HG03520 (cell line): ENCODE measurements around the gene MOGAT1.

Source experiments
- ATAC-seq: cut with Tn5 transposase; IDR thresholded peaks from one replicate; pipeline ENCODE4 v1.9.1; 2021; ENCODE audit warnings: mild to moderate bottlenecking, moderate library complexity; ENCODE audit not compliant: unreplicated experiment

The MOGAT1 gene, protein sequence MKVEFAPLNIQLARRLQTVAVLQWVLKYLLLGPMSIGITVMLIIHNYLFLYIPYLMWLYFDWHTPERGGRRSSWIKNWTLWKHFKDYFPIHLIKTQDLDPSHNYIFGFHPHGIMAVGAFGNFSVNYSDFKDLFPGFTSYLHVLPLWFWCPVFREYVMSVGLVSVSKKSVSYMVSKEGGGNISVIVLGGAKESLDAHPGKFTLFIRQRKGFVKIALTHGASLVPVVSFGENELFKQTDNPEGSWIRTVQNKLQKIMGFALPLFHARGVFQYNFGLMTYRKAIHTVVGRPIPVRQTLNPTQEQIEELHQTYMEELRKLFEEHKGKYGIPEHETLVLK

DNA sequence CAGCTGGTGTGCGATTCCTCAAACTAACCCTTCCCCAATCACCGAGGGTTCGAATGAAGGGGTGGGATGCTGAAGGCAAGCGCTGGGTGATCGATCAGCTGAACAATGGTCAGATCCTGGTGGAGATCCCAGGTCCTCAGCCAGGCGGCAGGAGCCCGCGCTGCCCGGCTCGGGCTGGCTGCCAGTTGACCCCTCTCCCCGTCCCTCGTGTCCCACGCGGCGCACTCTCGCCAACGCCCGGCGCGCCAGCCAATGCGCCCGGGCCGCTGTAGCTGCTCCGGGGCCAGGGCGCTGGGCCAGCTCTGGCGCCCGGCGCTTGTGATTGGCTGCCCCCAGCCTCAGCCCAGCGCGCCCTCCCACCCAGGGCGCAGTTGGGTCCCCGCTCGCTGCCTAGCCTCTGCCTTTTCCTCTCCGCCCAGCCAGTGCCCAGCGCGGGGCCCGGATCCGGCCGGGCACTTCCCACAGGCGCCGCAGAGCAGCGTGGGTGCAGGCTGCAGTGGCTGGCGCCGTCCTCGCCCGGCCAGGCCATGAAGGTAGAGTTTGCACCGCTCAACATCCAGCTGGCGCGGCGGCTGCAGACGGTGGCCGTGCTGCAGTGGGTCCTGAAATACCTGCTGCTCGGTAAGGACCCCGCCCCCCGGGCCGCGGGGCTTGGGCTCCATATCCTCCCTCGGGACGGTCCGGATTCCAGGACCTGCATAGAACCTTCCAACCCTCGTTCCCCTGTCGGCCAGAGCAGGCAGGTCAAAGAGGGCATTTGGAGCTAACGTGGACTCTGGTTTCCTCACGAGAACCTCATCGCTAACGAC is at the start of gene MOGAT1:
TSS of gene MOGAT1 (plus strand) at position 400 of the 809 bp plus-strand sequence. CDS start at position 528, 128 bp downstream.
- no peak for ATAC-seq

DNA sequence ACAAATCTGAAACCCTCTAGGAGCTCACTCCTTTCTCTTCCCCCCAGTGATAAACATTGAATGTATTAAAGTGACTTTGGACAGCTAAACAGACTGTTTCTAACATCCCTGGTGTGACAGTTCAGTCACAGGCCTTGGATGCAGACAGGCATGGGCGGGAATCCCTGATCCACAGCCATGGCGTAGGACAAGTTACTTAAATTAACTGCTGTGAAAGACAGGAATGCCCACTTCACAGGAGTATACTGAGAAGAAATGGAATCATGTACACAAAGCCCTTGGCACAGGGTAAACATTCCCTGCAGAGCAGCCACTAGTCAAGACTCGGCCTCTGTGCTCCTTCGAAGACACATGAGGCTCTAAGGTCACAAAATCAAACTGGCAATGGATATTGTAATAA is 49.6 kb upstream of the MOGAT1 start:
- no peak for ATAC-seq

DNA sequence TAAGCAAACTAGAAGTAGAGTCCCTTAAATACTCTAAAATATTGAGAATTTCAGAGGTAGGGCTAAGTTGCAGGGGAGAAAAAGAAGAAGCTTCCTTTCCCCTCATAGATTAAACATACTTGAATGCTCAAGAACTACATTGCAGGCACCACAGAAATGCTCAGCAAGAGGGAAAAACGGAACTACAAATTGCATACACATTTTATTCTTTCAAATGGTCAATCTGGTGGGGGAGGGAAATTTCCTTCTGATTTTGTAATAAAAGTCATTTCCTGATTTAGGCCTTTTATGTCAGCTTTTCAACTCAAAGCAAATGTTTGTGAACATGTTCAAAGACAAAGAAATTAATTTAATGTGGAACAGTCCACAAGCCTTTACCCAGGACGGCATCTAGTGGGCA is 48.5 kb upstream of the MOGAT1 start:
- ATAC-seq = no peak

DNA sequence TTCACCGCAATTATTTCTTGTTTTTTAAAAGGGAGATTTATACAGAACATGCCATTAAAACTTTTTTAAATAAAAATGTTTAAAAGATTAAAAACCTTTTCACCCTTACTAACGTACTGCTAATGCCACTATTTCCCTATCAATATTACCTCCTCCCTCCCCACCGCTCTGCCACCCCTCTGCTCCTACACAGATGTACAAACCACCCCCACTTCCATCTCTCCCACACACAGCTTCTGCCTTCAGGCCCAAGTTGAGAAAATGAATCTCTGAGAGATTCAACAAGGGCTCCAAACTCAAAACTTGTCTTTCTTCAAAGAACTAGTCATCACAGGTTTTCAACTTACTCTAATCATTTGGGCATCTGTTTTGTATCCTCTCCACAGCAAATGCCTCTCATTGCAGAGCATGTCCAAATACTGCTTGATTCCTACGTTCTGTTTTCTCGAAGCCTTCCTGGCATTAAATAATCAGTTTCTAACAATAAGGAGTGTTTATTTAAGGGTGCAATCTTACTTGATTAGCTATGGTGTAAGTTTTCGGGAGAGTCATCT is 47.6 kb upstream of the MOGAT1 start:
- no peak for ATAC-seq

DNA sequence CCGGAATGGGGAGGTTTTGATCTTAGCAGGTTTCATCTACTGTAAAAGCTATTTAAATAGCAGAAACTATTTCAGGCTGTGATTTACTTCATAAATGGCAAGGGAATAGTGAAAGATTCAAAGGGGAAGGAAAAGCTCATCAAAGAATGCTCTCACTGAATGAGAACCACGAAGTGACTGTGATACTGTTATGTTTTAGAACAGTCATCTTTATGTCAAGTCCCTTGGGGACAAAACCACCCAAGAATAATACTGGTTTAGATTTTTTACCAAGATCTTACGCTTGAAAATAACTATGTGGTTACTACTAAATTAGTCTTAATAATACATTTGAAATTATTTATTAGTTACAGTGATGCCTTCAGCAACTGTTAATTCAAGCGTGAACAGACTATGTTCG is 43.7 kb upstream of the MOGAT1 start:
- no peak for ATAC-seq

DNA sequence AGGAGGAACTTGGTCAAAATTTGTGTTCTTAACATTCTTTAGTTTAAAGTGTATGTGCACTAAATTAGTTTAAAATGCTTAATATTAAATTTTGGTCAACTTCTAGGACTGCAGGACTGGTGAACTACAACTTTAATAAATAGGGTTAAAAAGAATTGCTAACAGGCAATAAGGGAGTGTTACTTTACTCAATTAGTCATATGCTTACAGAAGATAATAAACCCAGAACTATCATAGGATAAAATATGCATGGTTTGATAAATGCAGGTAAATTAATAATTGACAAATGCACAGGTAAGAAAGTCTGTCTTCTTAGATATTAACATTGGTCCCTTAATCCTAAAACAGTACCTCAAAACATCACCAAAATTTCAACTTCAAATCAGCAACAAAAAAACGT is 36.2 kb upstream of the MOGAT1 start:
- no peak for ATAC-seq

DNA sequence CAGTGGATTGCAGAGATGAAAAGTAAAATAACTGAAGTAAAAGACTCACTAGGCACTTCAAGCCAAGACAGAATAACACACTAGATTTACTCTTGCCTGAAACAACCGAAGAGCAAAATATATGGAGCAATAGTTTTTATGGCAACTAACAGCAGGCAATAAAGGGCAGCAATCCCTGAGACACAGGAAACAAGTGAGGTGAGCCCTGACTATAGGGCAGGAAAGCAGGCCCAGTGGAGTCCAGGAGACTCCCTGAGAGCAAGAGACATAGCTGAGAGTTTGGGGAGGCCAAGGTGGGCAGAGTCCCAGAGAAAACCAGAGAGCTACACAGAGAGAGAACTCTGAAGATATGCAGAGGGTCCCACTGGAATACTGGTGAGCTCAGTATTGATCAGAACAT is 34.4 kb upstream of the MOGAT1 start:
- no peak for ATAC-seq

DNA sequence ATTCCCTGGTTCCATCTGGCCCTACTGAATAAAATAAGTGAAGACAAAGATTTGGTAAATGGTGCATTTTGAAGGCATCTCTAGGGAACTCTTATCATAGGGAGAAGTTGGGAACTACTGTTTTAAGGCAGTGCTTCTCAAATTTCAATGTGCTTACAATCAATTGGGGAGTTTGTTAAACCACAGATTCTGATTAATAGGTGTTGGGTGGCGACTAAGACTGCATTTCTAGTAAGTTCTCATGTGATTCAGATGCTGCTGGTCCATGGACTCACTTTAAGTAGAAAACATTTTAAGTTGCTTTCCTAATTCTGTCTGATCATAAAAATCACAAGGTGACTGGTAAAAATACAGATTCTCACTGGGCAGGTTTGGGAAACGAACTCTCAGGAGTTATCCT is 30.1 kb upstream of the MOGAT1 start:
- ATAC-seq = no peak

DNA sequence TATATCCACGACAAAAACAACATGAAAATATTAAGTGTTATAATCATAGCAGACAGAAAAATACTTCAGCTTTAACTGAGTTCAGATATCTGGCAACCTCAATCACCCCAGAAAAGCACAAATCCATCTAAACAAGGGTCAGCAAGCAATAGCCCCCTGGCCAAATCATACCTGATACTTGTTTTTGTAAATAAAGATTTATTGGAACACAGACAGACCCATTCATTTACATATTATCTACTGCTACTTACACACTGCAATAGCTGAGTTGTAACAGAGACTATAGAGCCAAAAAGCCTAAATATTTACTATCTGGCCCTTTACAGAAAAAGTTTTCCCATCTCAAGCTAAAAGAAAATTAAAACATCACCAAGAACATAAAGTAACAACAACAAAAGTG is 28.3 kb upstream of the MOGAT1 start:
- no peak for ATAC-seq

DNA sequence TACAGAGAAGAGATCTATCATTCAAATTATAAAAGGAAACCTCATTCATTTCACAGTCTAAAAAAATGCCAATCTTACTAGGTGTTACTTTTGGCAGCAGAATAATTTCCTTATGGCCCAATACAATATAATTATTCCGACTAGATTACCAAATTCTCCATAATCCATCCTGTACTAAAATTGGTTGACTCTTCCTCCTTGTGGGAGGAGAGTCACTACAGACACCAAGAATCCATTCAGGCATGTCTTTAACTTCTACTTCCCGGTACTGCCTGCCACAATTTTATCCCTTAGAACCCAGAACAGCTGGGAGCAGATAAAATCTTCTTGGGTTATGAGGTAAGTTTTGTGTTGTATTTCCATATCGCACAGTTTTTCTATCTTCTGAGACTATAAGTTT is 25.4 kb upstream of the MOGAT1 start:
- ATAC-seq = no peak

DNA sequence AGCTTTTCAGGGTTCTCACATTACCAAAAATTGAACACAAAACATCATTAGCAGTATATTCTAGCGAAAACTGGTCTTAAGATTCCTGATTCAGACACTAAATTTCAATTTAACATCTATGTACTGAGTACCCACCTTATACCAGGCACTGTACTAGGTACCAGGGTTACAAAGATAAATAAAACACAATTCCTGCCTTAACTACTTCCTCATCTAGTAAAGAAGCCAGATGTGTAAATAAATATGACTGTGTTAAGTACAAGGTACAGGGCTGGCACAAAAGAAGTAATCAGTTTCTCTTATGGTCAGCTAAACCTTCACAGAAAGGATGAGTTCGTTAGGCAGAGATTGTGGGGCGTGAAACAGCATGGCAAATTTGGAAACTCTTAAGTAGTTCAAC is 21.7 kb upstream of the MOGAT1 start:
- ATAC-seq = no peak

DNA sequence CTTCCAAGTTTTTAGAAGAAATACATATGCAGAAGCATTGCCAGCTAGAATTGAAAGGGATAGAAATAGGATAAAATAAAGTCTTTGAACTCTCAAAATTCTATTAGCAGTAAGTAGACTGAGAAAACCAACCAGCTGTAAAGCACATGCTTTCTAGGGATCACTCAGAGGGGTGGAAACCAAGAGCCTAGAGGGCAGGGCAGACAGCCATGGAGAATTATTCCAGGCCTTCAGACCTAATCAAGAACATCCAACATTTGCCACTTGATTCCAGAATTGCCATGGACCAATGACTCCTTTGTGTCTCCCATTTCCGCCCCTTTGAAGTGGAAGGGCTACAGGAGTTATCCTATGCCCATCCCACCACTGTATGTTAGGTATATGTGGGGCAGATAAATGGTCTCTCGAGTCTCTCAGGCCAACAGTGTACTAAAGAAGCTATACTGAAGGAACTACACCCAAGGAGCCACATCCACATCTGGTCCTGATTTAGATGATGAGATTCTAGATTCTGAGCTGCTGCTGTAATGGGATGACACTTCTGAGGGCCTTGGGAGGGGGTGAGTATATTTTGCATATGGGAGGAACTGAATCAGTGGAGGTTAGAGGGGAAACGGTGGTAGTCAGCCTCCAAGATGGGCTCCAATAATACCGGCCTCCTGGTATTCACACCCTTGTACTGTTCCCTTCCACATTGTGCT is 19.6 kb upstream of the MOGAT1 start:
- no peak for ATAC-seq

DNA sequence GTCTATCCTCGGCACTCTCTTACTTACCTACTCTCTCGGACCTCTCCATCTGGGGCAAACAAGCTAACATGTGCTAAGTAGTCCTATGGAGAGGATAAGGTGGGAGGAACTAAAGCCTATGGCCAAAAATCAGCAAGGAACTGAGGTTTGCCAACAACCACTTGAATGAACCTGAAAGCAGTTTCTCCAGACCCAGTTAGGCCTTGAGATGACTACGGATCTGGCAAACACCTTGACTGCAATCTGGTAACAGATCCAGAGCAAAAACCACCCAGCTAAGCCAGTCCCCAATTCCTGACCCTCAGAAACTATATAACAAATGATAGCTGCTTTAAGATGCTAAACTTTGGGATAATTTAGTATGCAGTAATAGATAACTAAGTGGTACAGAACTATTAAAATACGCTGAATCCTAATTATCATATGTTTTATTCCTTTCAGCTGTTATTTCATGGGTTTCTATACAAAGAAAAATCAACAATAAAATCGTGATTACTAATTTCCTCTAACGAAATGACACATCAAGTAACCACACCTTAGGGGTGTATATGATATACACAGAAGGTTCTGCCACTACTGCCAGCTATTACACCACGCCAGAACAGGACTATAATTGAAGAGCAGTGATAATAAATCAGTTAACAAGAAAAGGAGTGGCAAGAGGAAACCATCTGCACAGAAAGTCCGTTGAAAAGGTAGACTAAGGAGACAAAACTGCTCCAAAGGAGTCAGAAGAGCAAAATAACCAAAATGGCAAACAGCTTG is 18.8 kb upstream of the MOGAT1 start:
- ATAC-seq = no peak

DNA sequence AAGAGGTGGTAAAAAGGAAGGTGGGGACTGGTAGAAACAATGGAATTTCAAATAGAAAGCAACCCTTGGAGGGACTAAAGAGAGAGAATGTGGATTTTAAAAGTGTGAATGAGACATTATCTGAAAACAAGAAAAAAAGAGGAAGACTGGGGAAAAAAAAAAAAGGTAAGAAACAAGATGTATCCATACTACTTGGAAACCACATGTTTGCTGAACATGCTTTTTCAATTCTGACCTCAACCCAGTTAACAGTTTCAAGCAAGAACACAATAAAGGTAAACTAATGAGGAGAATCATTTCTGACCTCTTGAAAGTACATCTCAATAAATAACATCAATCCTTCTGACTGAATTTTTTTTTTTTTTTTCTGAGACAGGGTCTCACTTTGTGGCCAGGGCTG is 18.2 kb upstream of the MOGAT1 start:
- no peak for ATAC-seq

DNA sequence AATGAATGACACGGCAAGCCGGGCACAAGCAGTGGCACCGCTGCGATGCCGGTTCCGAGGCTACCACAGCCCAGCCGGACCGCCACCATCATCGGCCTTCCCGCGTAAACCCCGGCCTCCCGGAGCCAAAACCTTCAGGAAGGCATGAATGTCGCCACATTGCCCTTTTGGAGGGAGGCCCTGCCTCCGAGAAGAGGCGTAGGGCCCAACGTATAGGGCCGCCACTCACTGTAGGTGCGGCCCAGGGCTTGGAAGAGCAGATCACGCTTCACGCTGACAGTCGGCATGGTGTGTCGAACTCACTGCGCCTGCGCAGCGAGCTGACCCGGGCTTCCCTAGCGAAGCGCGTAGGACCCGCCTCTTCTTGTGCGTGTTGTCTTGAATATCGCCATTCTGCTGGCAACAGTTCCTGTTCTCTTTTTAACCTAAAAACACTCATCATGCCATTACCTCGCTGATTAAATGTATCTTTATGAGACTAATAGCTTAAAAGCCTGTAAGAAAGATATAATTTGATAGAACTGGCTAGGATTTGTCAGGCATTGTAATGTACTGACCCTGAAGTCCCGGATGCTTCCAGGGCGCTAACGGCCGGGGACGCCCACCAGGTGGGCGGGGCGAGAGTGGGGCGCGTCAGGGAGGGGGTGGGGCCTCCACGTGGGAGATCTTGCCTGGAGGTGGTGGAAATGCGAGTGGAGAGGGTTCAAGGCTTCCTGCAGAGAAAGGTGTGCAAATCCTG is 15.5 kb upstream of the MOGAT1 start, which contains the start of gene FARSB:
TSS of gene FARSB (minus strand) at position 306 of the 739 bp plus-strand sequence. CDS start at position 287, 19 bp downstream.
- peak; percentile 87 for ATAC-seq

DNA sequence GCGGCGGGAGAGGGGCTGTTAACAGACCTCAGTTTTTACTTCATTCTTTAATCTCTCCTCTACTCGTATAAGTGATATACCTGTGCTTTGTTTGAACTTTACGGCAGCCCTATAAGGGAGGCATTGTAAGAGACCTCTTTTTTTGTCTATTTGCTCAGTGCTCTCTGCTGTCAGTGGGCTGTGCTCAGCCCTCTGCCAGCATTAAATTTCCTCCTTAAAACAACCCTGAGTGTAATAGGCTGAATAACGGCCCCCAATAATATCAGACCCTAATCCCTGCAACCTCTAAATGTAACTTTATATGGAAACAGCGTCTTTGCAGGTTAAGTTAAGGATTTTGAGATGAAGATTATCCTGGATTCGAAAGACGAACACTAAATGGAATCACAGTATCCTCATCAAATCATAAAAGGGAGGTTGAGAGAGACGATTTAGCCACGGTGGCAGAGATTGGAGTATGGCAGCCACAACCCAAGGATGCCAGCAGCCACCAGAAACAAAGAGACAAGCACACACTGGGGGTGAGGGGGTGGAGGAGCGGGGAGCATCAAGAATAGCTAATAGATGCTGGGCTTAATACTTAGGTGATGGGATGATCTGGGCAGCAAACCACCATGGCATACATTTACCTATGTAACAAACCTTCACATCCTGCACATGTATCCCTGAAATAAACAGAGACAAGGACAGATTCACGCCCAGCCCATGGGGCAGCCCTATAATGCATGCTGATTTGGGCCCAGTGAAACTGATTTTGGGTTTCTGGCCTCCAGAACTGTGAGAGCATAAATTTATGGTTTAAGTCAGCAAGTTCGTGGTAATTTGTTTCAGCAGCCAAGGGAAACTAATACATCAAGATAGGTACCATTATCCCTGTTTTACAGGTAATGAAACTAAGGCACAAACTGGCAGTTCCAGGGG is 14.7 kb upstream of the MOGAT1 start:
- ATAC-seq = peak; percentile 18

DNA sequence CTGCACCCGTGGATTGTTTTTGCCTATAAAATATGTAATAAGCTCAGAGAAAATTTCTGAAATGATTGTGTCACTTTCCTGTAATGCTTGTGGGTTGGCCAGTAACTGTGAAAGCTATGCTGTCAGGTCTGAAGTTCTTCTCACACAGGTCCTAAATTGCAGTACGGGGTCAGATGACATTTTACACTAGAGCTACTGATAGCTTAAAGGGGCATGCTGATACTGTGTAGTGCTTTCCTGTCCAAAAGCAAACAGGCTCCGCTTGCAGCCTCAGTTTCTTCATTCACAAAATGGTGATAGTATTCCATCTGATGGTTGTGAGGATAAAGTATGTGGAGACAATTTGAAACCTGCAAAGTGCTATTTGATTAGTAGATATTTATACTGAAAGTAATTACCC is 8.0 kb upstream of the MOGAT1 start:
- ATAC-seq = no peak

DNA sequence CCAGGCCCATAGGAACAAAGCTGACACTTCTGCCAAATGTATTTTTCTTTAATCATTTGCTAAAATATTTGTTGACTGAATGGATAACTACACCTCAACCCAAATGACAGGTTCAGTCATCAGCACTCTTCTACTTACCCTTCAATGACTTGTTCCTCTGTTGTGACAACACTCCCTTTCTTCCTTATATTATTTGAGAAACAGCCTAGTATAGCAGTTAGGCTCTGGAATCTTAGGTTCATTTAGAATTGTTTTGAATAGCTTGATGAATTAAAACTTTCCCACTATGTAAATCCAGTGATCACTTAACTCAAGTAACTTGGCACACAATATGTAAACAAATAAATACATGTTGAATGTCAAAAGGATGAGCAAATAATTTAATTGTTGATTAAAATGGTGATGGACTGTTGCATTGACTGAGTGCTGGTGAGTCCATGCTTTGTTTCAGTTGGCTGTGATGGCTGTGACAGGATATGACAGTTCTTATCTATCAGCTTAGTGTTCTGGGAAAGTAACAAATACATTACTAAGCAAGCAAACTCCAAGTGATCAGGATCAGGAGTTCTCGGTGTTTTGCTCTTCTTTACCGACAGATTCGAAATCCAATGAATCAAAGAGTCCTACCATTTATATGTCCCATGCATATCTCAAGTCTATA is 2.8 kb upstream of the MOGAT1 start:
- ATAC-seq = no peak
